ENCODE results near the gene CHRM2.
A peak's percentile ranks its signal among the peaks of the same experiment; 100 is the strongest.

Gene CHRM2

DNA sequence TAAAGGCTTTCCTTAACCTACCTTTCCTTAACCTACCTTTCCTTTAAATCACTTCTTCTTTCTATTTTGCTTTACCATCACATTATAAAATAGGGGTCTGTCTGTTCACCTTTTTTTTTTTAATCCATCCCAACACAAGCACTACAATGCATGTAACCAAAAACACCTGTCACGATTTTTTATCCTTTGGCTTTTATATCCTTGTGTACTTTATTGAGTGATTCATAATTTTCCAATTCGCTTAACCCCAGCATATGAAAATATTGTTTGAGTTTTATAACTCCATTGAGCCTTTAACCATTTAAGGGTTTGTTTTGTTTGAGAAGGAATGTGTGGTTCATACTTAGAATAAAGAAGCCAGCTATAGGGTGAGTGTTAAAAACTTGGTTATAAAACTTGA is 132.2 kb downstream of the CHRM2 start:
- no peak for DNase-seq (ENCODE audit: low read depth)
- no peak overlapping the region for H3K4me3 ChIP-seq (ENCODE audit: low read length)

DNA sequence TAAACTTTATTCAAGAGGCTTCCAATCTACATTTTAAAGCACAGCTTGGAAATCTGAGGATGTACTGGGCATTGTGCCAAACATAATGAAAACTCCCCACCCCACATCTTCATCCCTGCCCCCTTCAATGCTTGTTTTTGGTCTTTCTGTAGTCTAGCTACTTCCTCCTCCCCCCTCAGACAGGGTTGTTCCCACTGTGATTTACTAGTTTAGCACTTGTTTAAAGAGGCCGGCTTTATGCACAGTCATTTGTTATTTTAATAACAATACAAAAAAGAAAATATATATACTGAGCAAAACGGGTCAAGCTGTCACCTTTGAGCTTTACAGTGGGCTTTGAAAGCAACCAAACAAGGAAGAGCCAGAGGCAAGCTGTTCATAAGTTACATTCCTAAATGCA is 132.6 kb downstream of the CHRM2 start:
- TF ChIP-seq, protein P1, sequence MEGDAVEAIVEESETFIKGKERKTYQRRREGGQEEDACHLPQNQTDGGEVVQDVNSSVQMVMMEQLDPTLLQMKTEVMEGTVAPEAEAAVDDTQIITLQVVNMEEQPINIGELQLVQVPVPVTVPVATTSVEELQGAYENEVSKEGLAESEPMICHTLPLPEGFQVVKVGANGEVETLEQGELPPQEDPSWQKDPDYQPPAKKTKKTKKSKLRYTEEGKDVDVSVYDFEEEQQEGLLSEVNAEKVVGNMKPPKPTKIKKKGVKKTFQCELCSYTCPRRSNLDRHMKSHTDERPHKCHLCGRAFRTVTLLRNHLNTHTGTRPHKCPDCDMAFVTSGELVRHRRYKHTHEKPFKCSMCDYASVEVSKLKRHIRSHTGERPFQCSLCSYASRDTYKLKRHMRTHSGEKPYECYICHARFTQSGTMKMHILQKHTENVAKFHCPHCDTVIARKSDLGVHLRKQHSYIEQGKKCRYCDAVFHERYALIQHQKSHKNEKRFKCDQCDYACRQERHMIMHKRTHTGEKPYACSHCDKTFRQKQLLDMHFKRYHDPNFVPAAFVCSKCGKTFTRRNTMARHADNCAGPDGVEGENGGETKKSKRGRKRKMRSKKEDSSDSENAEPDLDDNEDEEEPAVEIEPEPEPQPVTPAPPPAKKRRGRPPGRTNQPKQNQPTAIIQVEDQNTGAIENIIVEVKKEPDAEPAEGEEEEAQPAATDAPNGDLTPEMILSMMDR (conservative IDR thresholded peaks at IDR 0.05; ENCODE audit: low read length), result no peak
- H3K4me3 ChIP-seq (ENCODE audit: low read length), result no peak overlapping the region
- DNase-seq (ENCODE audit: low read depth), result no peak

More for the DNA sequence above, 132.2 kb downstream of the CHRM2 start:
- TF ChIP-seq, protein P1 (conservative IDR thresholded peaks at IDR 0.05; ENCODE audit: low read length), result no peak

- H3K4me3 ChIP-seq (ENCODE audit: low read length), result no peak overlapping the region
- no peak for DNase-seq (ENCODE audit: low read depth)
- TF ChIP-seq, protein P1 (conservative IDR thresholded peaks at IDR 0.05; ENCODE audit: low read length), result no peak
Observed at GRCh38 chr7:137001478-137001877, 133.0 kb downstream of the CHRM2 start.

DNA sequence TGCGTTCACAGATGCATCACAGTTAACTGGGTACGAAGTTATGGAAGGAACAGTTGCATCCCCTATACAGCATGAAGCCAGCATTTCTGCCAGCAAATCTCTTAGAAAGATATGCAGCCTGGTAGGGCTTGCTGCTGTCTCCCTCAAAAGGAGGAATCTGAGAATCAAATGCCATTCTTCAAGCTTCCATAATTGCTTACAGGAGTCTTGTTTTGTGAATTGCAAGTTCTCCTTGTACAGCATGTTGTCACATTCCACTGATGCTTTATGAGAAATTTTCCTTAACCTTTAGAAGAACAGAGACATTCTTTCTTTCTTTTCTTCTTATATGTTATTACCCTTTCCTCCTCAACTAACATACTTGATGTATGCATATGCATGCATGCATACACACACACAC is 134.6 kb downstream of the CHRM2 start:
- DNase-seq (ENCODE audit: low read depth), result peak; percentile 64
- TF ChIP-seq, protein P1 (conservative IDR thresholded peaks at IDR 0.05; ENCODE audit: low read length), result no peak
- no peak overlapping the region for H3K4me3 ChIP-seq (ENCODE audit: low read length)

GRCh38 chr7:137003566-137003965 is 135.1 kb downstream of the CHRM2 start:
- H3K4me3 ChIP-seq (ENCODE audit: low read length), result no peak overlapping the region
- TF ChIP-seq, protein P1 (conservative IDR thresholded peaks at IDR 0.05; ENCODE audit: low read length), result no peak
- DNase-seq (ENCODE audit: low read depth), result no peak

DNA sequence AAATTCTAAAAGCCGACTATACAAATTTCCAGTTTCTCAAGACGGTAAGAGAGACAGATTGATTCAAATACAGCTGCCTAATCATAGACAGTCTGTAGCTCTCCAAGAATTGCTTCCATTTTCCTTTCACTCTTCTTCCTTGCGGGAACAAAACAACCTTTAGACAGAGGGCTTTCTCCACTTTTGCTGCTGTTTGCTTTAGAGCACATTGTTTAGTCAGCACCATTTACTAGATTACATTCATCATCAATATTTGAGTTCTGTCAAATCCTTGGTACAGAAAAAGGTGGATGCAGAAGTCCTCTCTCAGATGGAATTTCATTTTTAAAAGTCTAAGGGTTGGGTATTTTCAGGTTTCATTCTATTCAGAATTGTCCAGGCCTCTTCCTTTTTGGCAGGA is 137.4 kb downstream of the CHRM2 start:
- H3K4me3 ChIP-seq (ENCODE audit: low read length), result no peak overlapping the region
- TF ChIP-seq, protein P1 (conservative IDR thresholded peaks at IDR 0.05; ENCODE audit: low read length), result no peak
- DNase-seq (ENCODE audit: low read depth), result no peak

DNA sequence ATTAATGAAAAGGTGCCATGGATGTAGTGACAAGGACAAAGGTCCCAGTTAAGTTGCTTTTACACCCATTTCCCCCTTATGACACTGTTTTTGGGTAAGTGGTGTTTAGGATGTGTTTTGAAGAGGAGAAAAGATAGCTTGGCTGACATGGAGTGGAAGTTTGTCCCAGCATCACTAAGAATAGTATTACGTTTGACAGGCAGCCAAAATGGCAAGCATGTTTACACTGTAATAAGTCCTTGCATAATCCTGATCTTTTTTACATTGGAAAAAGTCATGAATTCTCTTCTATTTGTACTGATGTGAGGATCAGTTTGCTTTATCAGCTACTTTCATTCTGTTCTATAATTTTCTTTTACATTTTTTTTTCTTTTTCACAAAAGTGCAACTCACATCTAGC is 137.8 kb downstream of the CHRM2 start:
- peak; percentile 61 for DNase-seq (ENCODE audit: low read depth)
- H3K4me3 ChIP-seq (ENCODE audit: low read length), result no peak overlapping the region
- TF ChIP-seq, protein P1 (conservative IDR thresholded peaks at IDR 0.05; ENCODE audit: low read length), result no peak
